Uterus (tissue), 4 donors: ENCODE measurements around the gene FAM228B. TPM values are rescaled to one million over a fixed set of nuclear protein-coding genes. Genes with fewer than 3 reads are reported as not detected.

Experiments used
- DNase-seq, 2 donors: peaks; one replicate each; pipeline ENCODE4 v3.0.0-alpha.2; 2019 to 2020
- H3K27ac ChIP-seq, 2 donors: fragments of 200-600 bp; sonication (generic); 1 replicate in 1 of 2; 2 replicates in 1 of 2; pipeline ENCODE4 v1.5.1; 2016 to 2018
- H3K27me3 ChIP-seq, 2 donors: fragments of 200-600 bp; sonication (generic); one replicate each; pipeline ENCODE4 v1.5.1; 2018 to 2019; ENCODE audit warnings: control low read depth in 1 of 2
- H3K36me3 ChIP-seq, 2 donors: fragments of 200-600 bp; sonication (generic); one replicate each; pipeline ENCODE4 v1.5.1; 2019; ENCODE audit warnings: control low read depth in 1 of 2
- H3K4me1 ChIP-seq, 2 donors: fragments of 200-600 bp; sonication (generic); one replicate each; pipeline ENCODE4 v1.5.1; 2018 to 2019; ENCODE audit warnings: control low read depth in 1 of 2
- H3K4me3 ChIP-seq, 2 donors: fragments of 200-600 bp; sonication (generic); 1 replicate in 1 of 2; 2 replicates in 1 of 2; pipeline ENCODE4 v1.5.1; 2018 to 2019; ENCODE audit warnings: mild to moderate bottlenecking in 1 of 2
- H3K9me3 ChIP-seq, 2 donors: fragments of 200-600 bp; sonication (generic); one replicate each; pipeline ENCODE4 v1.5.1; 2019; ENCODE audit warnings: control low read depth in 1 of 2
- POLR2A ChIP-seq, 2 donors: fragments of 450-650 bp; IDR thresholded peaks; one replicate each; pipeline ENCODE4 v1.6.1; 2016; ENCODE audit warnings: antibody characterized with exemption in 2 of 2, mild to moderate bottlenecking in 1 of 2, moderate library complexity in 1 of 2
- intact Hi-C: fragments of 100-400 bp; cut with DNase I; formaldehyde crosslinking; loops from one replicate; pipeline ENCODE4 v1.15.1; 2023; ENCODE audit warnings: low total_unique reads
- total RNA-seq, 4 donors: library from RNA; depleted of rRNA in 3 of 4; stranded (reverse); fragments of >200 nt in 3 of 4; gene quantifications; one replicate each; pipeline versions ENCODE4 v1.1.0 to v1.2.4, GENCODE V29; 2014 to 2023
- TF ChIP-seq, protein P1 (sequence below), 4 experiments: fragments of 200-600 bp in 2 of 4; fragments of 450-650 bp in 2 of 4; sonication (generic) in 2 of 4; IDR thresholded peaks; one replicate each; pipeline ENCODE4 v1.5.1; 2016 to 2019; ENCODE audit warnings: antibody characterized with exemption in 4 of 4, mild to moderate bottlenecking in 2 of 4, moderate library complexity in 1 of 4
- donor health status: DM: yes; HTN: yes; CAD: no.

FAM228B gene
- total RNA-seq, 4 donors from 2014 or later: 25.1 to 96.1 (median 51.7) TPM

DNA sequence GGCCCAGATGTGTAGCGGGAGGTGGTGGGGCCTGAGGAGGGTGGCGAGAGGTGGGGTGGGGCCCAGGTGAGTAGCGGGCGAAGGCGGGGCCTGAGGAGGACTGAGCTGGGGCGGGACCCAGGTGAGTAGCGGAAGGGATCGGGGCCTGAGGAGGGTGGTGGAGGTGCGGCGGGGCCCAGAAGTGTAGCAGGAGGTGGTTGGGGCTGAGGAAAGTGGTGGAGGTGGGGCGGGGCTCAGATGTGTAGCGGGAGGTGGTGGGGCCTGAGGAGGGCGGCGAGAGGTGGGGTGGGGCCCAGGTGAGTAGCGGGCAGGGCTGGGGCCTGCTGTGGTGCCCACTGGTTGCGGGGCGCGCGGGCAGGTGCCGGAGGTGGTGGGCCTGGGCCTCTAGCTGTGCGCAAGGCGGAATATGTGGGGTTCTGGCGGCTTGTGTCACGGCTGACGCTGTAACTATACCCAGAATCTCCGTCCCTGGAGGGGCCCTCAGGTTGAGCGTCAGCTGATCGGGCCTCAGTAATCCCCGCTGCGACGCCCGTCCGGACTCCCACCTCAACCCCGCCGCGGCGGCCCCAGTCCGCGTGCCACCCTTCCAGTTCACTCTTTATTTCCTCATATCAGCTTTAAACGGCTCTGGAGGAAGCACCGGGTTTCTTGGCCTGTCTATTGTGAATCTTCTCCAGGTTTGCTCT, 46.3 kb upstream of the FAM228B start:
- Histone ChIP-seq H3K27ac (peak overlapping the region; percentile 87 to 95), H3K4me1 (no peaks in the 10 kb centered on the region), H3K9me3 (no peaks in the 10 kb centered on the region), H3K36me3 (no peaks in the 10 kb centered on the region), H3K27me3 (no peaks in the 10 kb centered on the region), H3K4me3 (peak overlapping the region; percentile 64 to 79)
- no peak for DNase-seq
- peak in 1 of 2 donors; percentile 29 for TF ChIP-seq POLR2A (IDR thresholded peaks at IDR 0.05)
- TF ChIP-seq, protein P1, sequence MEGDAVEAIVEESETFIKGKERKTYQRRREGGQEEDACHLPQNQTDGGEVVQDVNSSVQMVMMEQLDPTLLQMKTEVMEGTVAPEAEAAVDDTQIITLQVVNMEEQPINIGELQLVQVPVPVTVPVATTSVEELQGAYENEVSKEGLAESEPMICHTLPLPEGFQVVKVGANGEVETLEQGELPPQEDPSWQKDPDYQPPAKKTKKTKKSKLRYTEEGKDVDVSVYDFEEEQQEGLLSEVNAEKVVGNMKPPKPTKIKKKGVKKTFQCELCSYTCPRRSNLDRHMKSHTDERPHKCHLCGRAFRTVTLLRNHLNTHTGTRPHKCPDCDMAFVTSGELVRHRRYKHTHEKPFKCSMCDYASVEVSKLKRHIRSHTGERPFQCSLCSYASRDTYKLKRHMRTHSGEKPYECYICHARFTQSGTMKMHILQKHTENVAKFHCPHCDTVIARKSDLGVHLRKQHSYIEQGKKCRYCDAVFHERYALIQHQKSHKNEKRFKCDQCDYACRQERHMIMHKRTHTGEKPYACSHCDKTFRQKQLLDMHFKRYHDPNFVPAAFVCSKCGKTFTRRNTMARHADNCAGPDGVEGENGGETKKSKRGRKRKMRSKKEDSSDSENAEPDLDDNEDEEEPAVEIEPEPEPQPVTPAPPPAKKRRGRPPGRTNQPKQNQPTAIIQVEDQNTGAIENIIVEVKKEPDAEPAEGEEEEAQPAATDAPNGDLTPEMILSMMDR (IDR thresholded peaks at IDR 0.05): no peak
- intact Hi-C loops: loop anchor here (10.0 kb wide), 1 partner anchor 152 kb away; the partner anchor contains the start of gene ATAD2B

DNA sequence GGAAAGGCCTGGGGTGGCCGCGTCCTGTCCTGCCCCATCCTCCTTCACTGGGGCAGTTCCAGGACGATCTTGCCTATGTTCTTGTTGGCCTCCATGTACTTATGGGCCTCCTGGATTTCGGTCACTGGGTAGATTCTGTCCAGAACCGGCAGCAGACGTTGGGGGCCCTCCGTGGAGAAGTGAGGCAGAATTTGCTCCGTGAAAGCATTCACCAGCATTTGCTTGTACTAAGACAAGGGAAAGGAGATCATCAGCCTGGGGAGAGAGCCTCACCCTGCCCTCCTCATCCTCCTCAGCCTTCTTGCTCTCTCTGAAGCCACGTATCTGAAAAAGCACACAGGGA, 45.8 kb upstream of the FAM228B start:
- Histone ChIP-seq H3K27me3 (no peaks in the 10 kb centered on the region), H3K4me1 (no peaks in the 10 kb centered on the region), H3K36me3 (no peaks in the 10 kb centered on the region), H3K27ac (peak overlapping the region; percentile 87 to 95), H3K9me3 (no peaks in the 10 kb centered on the region), H3K4me3 (peak overlapping the region; percentile 64 to 79)
- intact Hi-C loops: loop anchor here (10.0 kb wide), 1 partner anchor 153 kb away; the partner anchor contains the start of gene ATAD2B
- DNase-seq: no peak
- TF ChIP-seq POLR2A (IDR thresholded peaks at IDR 0.05): no peak
- TF ChIP-seq, protein P1 (IDR thresholded peaks at IDR 0.05): no peak

DNA sequence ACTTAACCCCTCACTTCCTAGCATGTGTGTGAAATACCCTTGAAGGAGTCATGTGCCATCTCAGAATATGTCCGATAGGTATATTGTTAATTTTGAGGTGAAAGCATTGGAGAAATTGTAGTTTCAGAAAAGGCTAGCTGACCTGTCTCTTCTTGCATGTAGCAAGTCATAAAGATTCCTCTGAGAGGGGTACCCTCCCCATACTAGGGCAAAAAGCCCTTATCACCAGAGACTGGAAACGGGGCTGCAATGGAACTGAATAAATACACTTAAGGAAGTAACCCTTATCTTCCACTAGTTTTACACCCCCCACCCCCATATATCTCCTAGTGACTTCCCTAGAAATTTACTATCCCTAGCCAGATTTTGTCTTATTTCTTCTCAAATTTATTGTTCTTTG, 45.4 kb upstream of the FAM228B start:
- H3K9me3 ChIP-seq: no peaks in the 10 kb centered on the region

DNA sequence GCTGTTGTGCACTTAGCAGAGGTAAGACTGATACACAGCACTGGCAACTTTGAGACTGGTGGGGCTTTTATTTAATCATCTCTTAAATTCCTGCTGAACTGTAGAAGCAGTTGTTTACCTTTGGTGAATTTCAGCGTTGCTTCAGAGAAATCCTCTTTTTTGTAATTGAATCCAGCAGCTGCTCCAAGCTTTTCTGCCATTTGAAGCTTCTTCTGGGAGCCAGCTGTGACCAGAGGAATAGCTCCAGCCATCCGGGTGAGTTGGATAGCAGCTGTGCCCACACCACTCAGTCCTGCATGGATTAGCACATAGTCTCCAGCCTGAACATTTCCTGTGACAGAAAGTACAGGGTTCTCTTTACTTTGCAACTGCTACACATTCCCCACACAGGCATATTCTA, 42.6 kb upstream of the FAM228B start:
- H3K4me1 ChIP-seq: peaks cover 3 to 4% of the 10 kb centered on the region in 2 donors
- no peaks in the 10 kb centered on the region for H3K27me3 ChIP-seq
- no peaks in the 10 kb centered on the region for H3K9me3 ChIP-seq
- TF ChIP-seq, protein P1 (IDR thresholded peaks at IDR 0.05): no peak
- TF ChIP-seq POLR2A (IDR thresholded peaks at IDR 0.05): no peak
- H3K27ac ChIP-seq: no peak overlapping the region
- no peaks in the 10 kb centered on the region for H3K36me3 ChIP-seq
- intact Hi-C loops: no loop called here
- H3K4me3 ChIP-seq: no peak overlapping the region
- DNase-seq: no peak

More for the DNA sequence above, 45.4 kb upstream of the FAM228B start:
- Histone ChIP-seq H3K4me3 (peak overlapping the region in 1 of 2 donors; percentile 79), H3K36me3 (no peaks in the 10 kb centered on the region), H3K4me1 (no peaks in the 10 kb centered on the region), H3K27ac (peak overlapping the region; percentile 87 to 95), H3K27me3 (no peaks in the 10 kb centered on the region)
- intact Hi-C loops: loop anchor here (10.0 kb wide), 1 partner anchor 153 kb away; the partner anchor contains the start of gene ATAD2B
- no peak for DNase-seq
- no peak for TF ChIP-seq POLR2A (IDR thresholded peaks at IDR 0.05)
- TF ChIP-seq, protein P1 (IDR thresholded peaks at IDR 0.05): no peak

DNA sequence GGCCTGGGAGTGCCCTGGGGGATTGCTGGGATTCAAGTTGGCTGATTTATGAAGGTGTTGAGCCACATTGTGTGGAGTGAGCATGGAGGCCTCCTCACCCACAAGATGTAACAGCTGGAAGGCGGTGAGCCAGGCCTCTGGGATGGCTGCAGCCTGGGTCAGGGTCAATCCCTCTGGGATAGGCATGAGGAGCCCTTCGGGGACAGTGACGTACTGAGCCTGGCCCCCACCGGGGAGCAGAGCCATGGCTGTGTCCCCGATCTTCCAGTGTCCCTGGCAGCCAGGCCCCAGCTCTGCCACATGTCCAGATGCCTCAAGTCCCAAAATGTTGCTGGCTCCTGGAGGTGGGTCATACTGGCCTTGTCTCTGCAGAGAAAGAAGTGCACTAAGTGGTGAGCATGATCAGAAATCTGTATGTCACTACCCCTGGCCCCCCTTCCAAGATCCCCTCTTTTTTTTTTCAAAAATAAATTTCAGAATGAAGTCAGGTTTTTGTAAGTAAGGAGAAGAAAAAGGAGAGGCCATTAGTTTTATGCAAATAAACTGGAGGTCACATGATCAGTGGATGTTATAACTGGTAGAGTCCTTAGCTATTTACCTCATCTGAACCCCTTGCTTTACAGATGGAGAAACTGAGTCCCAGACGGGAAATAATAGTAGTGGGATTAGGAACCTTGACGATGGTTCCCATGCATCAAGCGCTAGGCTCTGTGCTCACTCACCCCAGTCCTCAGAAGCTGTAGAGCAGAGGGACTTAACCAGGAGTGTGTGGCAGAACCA, 40.3 kb upstream of the FAM228B start:
- intact Hi-C loops: no loop called here
- Histone ChIP-seq H3K4me1 (peaks cover 3 to 4% of the 10 kb centered on the region in 2 donors), H3K27ac (peak overlapping the region; percentile 95 to 96), H3K27me3 (no peaks in the 10 kb centered on the region), H3K9me3 (no peaks in the 10 kb centered on the region), H3K36me3 (no peaks in the 10 kb centered on the region), H3K4me3 (peak overlapping the region in 1 of 2 donors; percentile 60)
- DNase-seq: no peak
- TF ChIP-seq POLR2A (IDR thresholded peaks at IDR 0.05): no peak
- TF ChIP-seq, protein P1 (IDR thresholded peaks at IDR 0.05): no peak
